ENCODE data around the gene FAT4.

GRCh38 chr4:125353131-125353530 lies 38.4 kb downstream of the FAT4 start:
- no peak for TF ChIP-seq CTCF (IDR thresholded peaks at IDR 0.05; ENCODE audit: borderline replicate concordance, extremely low read depth, low read length, poor library complexity, severe bottlenecking)
- TF ChIP-seq EZH2 (IDR thresholded peaks at IDR 0.05; ENCODE audit: borderline replicate concordance, low read depth, low read length, severe bottlenecking): no peak

All from DND-41 (cell line).